ENCODE measurements around the gene L3MBTL4.

- no peak for TF ChIP-seq CTCF (conservative IDR thresholded peaks at IDR 0.05; ENCODE audit: low read length)
- no peak for TF ChIP-seq EZH2phosphoT487 (IDR thresholded peaks at IDR 0.05; ENCODE audit: borderline replicate concordance, low read depth, low read length)
These were observed 73.4 kb downstream of the L3MBTL4 start for GRCh38 chr18:6341303-6341702.
